A204.1 (cell line): ENCODE data around the gene PGM2.
"Not testable (repeated sequence)": the region's sequence is repeated elsewhere in the genome, so short reads cannot be mapped to it uniquely, and the experiment has no call there.

Source experiments
- FAIRE-seq: peaks from 2 replicates; lab custom pipeline; 2012; peaks lifted over from hg19 to GRCh38; lab: Jason Lieb, UNC

PGM2 gene

DNA sequence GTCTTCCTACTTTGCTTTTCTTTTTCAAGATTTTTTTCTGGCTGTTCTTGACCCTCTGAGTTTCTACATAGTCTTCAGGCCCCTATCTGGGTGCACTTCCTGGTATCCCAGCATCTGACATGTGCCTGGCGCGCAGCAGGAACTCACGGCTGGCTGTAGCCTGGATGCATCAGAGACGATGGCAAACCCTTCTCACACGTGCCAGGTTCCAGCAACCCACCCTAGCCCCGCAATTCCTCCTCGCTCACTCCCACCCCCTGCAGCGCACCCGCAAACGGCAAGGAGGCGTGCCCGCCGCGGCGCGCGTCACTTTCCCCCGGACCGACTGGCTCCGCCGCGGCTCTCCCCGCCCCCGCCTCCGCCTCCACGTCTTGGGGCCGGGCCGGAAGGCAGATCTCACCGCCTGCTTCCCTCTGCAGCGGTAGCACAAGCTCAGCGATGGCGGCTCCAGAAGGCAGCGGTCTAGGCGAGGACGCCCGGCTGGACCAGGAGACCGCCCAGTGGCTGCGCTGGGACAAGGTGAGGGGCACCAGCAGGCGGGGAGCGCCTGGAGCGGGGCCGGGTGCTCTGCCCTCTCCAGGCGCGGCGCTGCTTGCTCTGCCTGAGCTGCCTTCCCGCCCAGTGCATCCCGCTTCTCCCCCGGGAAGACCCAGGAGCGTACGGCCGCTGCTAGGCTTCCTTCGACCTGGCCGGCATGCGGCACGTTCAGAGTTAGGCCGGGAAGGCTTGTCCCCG, at the start of gene PGM2:
Gene PGM2 (plus strand): TSS at position 392 of the 735 bp plus-strand sequence. CDS start 47 bp downstream, at position 439.
- FAIRE-seq = no peak

- no peak for FAIRE-seq
Measured at GRCh38 chr4:37779896-37780295, 46.6 kb upstream of the PGM2 start.

DNA sequence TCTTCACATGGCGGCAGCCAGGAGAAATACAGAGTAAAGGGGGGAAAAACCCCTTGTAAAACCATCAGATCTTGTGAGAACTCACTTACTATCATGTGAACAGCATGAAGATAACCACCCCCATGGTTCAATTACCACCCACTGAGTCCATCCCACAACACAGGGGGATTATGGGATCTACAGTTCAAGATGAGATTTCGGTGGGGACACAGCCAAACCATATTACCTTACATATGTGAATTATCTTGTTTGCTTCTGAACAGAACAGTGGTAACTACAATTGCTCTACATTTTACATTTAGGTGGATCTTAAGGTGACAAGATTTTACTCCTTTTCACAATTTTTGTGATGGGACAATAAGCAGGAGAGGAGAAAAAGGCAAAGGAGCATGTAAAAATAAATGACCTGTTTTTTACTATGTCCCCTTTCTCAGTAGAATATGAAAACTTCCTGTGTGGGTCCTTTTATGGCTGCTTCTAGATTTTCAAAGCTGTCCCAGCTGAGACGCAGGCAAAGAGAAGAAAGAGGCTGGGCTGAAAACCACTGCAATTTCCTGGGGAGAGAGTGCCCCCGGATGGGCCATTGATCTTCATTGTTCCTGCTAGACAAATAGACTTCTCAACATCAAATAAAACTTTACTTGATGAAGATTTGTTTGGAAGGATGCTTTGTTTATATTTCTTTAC, 45.9 kb upstream of the PGM2 start:
- FAIRE-seq = no peak

DNA sequence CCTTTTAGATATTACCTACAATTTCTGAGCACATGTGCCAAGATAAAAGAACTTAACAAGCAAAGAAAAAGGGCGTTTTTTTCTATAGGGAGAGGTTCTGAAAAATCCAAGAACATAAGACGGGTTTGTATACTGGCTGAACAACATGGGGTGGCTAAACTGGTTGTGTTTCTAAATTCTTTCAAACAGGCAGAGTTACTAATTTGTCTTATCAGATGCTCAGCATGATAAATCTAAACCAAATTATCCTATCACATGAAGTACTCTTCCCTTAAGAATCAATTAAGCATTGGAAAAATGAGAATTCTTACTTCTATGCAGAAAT, 45.4 kb upstream of the PGM2 start:
- FAIRE-seq = no peak

DNA sequence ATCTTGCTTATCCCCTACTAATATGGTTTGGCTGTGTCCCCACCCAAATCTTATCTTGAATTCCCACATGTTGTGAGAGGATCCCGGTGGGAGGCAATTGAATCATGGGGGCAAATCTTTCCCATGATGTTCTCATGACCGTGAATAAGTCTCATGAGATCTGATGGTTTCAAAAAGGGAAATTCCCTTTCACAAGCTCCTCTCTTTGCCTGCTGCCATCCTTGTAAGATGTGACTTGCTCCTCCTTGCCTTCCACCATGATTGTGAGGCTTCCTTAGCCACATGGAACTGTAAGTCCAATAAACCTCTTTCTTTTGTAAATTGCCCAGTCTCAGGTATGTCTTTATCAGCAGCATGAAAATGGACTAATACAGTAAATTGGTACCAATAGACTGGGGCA, 40.2 kb upstream of the PGM2 start:
- FAIRE-seq = not testable (repeated sequence)

GRCh38 chr4:37787883-37788460, 38.5 kb upstream of the PGM2 start:
- FAIRE-seq = not testable (repeated sequence)

DNA sequence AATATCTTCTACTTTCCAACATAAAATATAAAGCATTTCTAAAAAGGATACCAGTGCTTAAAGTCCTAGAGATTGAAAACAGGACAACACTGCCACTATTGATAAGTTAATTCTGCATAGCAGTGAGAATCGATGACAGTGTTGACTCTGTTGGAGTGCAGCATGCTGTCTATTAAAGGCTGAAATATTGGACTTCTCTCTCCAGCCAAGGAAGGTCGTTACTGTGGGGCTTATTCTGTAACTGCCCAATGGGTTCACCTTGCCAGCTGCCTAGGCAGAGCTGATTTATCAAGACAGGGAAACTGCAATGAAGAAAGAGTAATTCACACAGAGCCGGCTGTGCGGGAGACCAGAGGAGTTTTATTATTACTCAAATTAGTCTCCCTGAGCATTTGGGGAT, 37.7 kb upstream of the PGM2 start:
- FAIRE-seq = no peak

DNA sequence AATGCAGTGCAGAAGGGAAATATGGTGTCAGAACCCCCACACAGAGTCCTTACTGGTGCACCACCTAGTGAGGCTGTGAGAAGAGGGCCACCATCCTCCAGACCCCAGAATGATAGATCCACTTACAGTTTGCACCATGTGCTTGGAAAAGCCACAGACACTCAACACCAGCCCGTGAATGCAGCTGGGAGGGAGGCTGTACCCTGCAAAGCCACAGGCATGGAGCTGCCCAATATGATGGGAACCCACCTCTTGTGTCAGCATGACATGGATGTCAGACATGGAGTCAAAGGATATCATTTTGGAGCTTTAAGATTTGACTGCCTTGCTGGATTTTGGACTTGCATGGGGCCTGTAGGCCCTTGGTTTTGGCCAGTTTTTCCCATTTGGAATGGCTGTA, 34.2 kb upstream of the PGM2 start:
- FAIRE-seq = no peak

DNA sequence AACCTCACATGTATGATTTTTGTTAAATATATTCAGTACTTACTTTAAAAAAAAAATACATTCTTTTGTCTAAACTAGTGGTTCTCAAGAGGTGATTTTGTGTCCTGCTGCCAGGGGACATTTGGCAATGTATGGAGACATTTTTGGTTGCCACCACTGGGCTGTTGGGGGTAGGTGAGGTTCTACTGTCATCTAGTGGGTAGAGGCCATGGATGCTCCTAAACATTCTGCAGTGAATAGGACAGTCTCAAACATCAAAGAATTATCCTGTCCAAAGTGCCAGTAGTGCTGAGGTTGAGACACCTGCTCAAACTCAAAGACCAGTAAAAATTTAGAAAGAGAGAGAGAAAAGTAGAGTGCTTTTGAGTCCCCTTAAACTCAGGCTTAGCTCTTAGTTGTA, 32.9 kb upstream of the PGM2 start:
- FAIRE-seq = no peak

DNA sequence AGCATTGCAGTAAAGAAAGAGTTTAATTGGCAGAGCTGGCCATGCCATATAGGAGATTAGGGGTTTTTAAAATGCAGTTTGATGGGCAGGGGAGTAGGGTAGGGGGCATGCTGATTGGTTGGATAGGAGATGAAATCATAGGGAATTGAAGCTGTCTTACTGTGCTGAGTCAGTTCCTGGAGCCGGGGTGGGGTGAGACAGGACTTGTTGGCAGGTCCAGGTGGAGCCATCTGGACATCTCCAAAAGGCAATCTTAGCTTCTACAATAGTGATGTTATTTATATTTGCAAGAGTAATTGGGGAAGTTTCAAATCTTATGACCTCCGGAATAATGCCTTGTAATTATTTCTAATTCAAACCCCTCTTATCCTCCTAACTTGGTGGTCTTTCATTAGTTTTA, 32.4 kb upstream of the PGM2 start:
- FAIRE-seq = no peak

DNA sequence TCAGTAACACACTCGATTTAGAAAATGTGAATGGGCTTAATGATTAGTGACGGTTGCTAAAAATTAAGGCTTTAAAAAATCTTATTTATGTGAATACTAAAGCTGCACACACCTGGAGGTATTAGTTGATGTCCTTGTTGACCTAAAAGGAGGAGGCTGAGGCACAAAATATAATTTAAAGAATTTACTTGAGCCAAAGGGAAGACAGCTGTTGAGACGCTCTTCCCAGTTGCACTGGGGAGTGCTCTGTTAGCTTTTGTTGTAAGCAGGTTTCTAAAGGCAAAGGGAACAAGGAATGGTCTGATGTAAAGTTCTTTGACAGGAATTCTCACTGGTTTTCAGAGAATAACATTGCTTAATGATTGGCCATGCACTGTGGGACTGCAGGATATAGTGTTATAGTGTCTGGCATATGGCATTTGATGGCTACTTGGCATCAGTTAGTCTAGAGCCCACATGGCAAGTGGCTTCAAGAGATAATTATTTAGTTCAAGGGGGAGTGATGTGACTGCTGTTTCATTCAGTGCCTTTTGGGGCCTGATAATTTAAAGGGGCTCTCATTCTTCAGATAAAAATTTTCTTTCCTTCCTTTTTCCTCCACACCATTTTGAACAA, 30.8 kb upstream of the PGM2 start:
- no peak for FAIRE-seq

GRCh38 chr4:37797374-37797773, 29.1 kb upstream of the PGM2 start:
- no peak for FAIRE-seq

DNA sequence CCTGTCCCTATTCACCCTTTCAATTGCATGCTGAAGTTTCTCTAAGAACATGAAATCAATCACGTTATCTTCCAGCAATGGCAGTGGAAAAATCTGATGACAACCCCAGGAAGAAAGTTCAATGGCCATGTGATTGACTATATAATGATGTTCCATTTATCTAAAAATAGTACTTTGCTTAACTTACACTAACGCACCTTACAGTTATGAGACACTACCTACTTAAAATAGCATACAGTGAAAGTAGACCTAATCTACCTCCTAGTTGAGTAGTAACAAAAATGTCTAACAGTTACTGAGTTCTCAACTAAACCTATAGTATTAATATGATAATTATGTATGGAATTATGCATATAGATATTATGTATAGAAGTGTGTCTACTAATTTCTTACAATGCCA, 28.6 kb upstream of the PGM2 start:
- no peak for FAIRE-seq

DNA sequence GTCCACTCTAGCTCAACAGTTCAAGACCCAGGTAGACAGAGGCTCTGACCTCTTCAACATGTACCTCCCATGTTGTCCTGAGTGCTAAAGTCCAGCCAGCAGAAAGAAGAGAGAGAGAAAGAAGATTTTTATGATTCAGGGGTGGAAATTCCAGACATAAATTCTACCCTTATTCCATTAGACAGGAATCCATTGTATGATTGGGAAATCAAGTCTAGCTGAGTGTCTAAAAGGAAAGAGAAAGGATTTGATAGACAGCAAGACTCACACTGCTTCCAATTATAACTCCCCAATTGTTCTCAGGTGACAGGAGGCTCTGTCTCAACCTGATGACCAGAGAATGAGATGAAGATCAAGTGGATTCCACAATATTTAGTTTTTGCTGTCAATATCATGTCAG, 27.9 kb upstream of the PGM2 start:
- FAIRE-seq = no peak

GRCh38 chr4:37799941-37800554, 26.4 kb upstream of the PGM2 start:
- no peak for FAIRE-seq

- peak; percentile 93 for FAIRE-seq
Measured at GRCh38 chr4:37802068-37802666, 24.3 kb upstream of the PGM2 start.

DNA sequence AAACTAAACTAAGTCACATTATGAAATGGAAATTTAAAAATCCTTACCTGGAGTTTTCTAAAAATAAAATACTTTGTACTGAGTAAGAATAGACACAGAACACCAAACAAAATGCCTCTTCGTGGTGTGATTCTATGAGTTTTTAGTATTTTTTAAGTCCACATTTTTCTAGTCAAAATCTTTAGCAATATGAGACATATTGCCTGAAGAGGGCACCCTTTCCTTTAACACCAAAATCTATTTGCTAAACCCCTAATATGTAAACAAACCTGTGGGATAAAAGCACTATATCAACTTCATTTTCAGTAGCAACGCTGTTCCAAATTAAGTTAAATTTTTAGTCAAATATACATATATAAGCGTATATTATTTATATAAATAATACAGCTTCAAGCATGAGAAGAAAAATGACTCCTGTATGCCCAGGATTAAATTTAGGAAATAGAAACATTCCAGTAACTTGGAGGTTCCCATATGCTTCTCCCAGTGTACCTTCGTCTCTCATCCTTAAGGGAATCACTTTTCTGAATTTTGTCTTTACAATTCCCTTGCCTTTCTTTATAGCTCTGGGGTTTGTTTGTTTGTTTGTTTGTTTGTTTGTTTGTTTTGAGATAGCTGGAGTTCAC, 23.0 kb upstream of the PGM2 start:
- peak; percentile 97 for FAIRE-seq

- no peak for FAIRE-seq
Measured at GRCh38 chr4:37805091-37805490, 21.4 kb upstream of the PGM2 start.

DNA sequence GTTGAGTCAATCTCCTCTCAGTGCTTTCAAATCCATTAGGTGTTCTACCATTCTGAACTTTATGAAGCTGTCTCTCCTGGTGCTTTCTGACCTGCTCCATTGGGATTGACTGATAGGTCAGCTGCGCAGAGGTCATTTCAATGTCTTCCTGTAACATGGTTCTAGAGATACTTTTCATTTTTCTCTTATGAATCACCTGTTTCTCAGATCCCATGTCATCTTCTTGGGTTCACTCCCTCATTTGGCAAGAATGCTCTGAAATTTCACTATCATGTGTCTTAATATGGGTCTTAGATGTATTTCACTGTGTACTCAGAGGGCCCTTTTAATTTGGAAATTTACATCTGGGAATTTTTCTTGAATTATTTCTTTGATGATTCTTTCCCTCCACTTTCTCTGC, 13.8 kb upstream of the PGM2 start:
- no peak for FAIRE-seq

GRCh38 chr4:37815591-37815990, 10.9 kb upstream of the PGM2 start:
- FAIRE-seq = no peak

- FAIRE-seq = no peak
Measured at GRCh38 chr4:37816006-37816405, 10.5 kb upstream of the PGM2 start.

DNA sequence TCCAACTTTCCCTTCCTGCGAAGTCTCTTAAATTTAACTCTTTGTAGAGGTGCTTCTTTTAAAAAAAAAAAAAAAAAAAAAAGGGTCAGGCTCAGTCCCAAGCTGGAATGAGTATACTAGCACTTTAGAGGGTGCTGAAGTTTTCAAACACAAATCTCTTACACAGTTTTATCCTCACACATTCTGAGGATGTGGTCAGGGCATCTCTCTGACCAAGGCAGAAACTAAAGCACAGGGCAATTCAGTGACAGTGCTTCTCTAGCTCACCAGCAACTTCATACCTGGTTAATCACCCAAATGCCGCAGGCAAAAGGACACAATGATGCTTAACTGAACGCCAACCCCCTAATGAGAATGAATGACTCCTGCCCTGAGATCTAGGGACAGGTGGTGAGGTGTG, 9.8 kb upstream of the PGM2 start:
- FAIRE-seq = no peak
